ENCODE data around the gene OR10A6. TPM values are rescaled to one million over a fixed set of nuclear protein-coding genes. Genes with fewer than 3 reads are reported as not detected.

OR10A6 gene
- total and polyA plus RNA-seq, 8 donors, result not detected

- H3K27me3 ChIP-seq, result no peaks in the 10 kb centered on the region
- ATAC-seq, result peak; percentile 33 to 48 (median 42)
- intact Hi-C loops (cut with DNase I), result loop anchor here in 1 of 3 donors (5.0 kb wide), 1 partner anchor 91 kb away; the partner anchor contains the start of gene EIF3F
- TF ChIP-seq CTCF (IDR thresholded peaks at IDR 0.05), result no peak
- peak in 2 of 6 donors; percentile 9 to 24 for DNase-seq
- H3K4me3 ChIP-seq, result no peak overlapping the region
- peaks cover 19 to 37% (median 36%) of the 10 kb centered on the region in 3 donors for H3K4me1 ChIP-seq
- no peak for FAIRE-seq
- H3K27ac ChIP-seq, result peak overlapping the region in 1 of 4 donors; percentile 63
- no peaks in the 10 kb centered on the region for H3K9me3 ChIP-seq
- no peaks in the 10 kb centered on the region for H3K36me3 ChIP-seq
- 34 to 37% methylated on average over 1 of the region's 1 CpG for WGBS, 2 donors
These were observed 34.9 kb downstream of the OR10A6 start for GRCh38 chr11:7896009-7896785.

GRCh38 chr11:7894251-7894650 is 36.8 kb downstream of the OR10A6 start:
- FAIRE-seq, result no peak
- Histone ChIP-seq H3K27me3 (no peaks in the 10 kb centered on the region), H3K27ac (peak overlapping the region in 2 of 4 donors; percentile 60 to 63), H3K9me3 (no peaks in the 10 kb centered on the region), H3K36me3 (no peaks in the 10 kb centered on the region), H3K4me1 (peaks cover 19 to 37% (median 36%) of the 10 kb centered on the region in 3 donors), H3K4me3 (no peak overlapping the region)
- 16 to 21% methylated on average over 3 of the region's 3 CpGs for WGBS, 2 donors
- ATAC-seq, result peak; percentile 47 to 74 (median 63)
- no peak for TF ChIP-seq CTCF (IDR thresholded peaks at IDR 0.05)
- DNase-seq, result peak in 3 of 6 donors; percentile 19 to 40 (median 32)
- intact Hi-C loops (cut with DNase I), result loop anchor here in 1 of 3 donors (5.0 kb wide), 1 partner anchor 93 kb away; the partner anchor contains the start of gene EIF3F

GRCh38 chr11:7893796-7894195 is 37.3 kb downstream of the OR10A6 start:
- Histone ChIP-seq H3K4me3 (no peak overlapping the region), H3K27ac (peak overlapping the region in 3 of 4 donors; percentile 43 to 63 (median 60)), H3K36me3 (no peaks in the 10 kb centered on the region), H3K4me1 (peaks cover 19 to 37% (median 36%) of the 10 kb centered on the region in 3 donors), H3K27me3 (no peaks in the 10 kb centered on the region), H3K9me3 (no peaks in the 10 kb centered on the region)
- whole genome bisulfite sequencing, 2 donors, result 24 to 31% methylated on average over 2 of the region's 2 CpGs
- no peak for FAIRE-seq
- DNase-seq, result peak in 4 of 6 donors; percentile 16 to 38 (median 24)
- intact Hi-C loops (cut with DNase I), result loop anchor here in 1 of 3 donors (5.0 kb wide), 1 partner anchor 94 kb away; the partner anchor contains the start of gene EIF3F
- peak; percentile 47 to 79 (median 73) for ATAC-seq
- TF ChIP-seq CTCF (IDR thresholded peaks at IDR 0.05), result no peak

GRCh38 chr11:7892840-7893254 is 38.2 kb downstream of the OR10A6 start:
- 4 to 5% methylated on average over 2 of the region's 2 CpGs for WGBS, 2 donors
- intact Hi-C loops (cut with DNase I), result loop anchor here in 1 of 3 donors (5.0 kb wide), 1 partner anchor 94 kb away; the partner anchor contains the start of gene EIF3F
- H3K4me1 ChIP-seq, result peaks cover 19 to 37% (median 36%) of the 10 kb centered on the region in 3 donors
- H3K36me3 ChIP-seq, result no peaks in the 10 kb centered on the region
- no peak overlapping the region for H3K4me3 ChIP-seq
- peak; percentile 54 to 71 (median 60) for TF ChIP-seq CTCF (IDR thresholded peaks at IDR 0.05)
- ATAC-seq (peak; percentile 71 to 90 (median 79)), DNase-seq (no peak), FAIRE-seq (no peak)
- H3K27ac ChIP-seq, result peak overlapping the region in 3 of 4 donors; percentile 4 to 63 (median 60)
- no peaks in the 10 kb centered on the region for H3K9me3 ChIP-seq
- H3K27me3 ChIP-seq, result no peaks in the 10 kb centered on the region
